ENCODE data around the gene KRT86. TPM values are rescaled to one million over a fixed set of nuclear protein-coding genes. Genes with fewer than 3 reads are reported as not detected.
"Not testable (repeated sequence)": the region's sequence is repeated elsewhere in the genome, so short reads cannot be mapped to it uniquely, and the experiment has no call there.

Gene KRT86
- total RNA-seq, 1 experiment from 2014 or later = 8.7 TPM

DNA sequence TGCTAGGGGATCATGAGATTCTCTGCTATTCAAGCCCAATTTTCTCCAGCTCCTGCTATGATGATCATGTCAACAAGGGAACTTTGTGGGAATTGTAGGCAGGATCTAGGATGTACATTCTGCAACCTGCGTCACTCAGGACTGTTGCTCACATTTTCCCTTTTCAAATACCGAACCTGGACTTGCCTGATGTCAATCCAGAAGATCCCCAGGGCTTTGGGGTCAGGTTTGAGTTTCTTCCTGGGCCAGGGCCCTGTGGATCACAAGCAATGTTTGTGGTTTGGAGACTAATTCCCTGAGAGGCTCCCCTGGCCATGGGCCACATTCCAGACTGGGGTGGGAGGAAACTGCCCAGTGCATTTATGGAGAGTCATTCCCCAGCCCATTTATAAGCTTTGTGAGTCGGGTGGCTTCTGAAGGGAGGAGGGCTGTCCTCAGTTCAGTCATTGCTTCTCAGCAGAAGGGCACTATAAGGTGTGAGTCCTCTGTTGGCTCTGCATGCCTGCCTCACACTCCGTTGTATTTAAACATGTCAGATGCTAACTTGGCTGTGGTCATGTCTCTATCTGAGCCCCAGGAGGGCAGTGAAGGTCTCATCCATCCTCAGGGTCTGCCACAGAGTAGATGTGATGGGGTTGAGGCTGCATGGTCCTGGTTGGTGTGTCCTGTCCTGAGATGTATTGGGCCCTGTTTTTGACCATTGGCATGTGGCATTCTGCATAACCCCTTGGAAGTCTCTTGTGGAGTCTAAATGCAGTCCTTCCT is 6.5 kb downstream of the KRT86 start:
- peak; percentile 99 for DNase-seq (ENCODE audit: low read depth)
- in situ Hi-C loops (cut with HindIII; ENCODE audit: low pct_unique_long_range_greater_than_20kb, low sequenced_read_pairs) = loop anchor here (5.0 kb wide), 1 partner anchor 64 kb away; no protein-coding TSS in a partner anchor

DNA sequence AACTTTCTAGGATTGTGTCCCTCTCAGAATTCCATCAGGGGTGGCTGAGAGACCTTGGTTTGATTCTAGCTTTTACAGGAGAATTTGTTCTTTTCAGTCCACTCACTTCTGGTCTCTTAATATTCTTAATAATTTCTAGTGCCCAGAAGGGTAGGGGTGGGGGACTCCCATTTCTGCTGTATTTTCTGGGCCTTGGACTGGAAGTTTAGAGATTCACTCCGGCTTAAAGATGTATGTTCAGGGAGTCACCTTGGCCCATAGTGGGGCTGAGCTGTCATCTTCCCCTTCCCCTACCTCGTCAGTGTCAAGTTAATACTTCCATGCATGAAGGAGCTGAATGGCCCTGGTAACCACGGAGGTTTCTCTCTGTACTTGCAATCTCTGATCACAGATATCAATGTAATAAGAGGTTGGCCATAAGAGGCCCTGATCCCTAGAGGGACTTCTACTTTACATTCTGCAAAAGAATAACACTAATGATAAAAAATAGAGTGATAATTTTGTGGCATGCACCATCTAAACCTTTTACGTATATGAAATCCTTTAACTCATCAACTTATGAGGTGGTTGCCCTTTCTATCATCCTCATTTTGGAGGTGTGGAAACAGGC is 10.2 kb downstream of the KRT86 start:
- in situ Hi-C loops (cut with HindIII; ENCODE audit: low pct_unique_long_range_greater_than_20kb, low sequenced_read_pairs) = loop anchor here (5.0 kb wide), 1 partner anchor 67 kb away; no protein-coding TSS in a partner anchor
- no peak for DNase-seq (ENCODE audit: low read depth)

GRCh38 chr12:52285172-52285745 is 10.8 kb downstream of the KRT86 start:
- peak; percentile 48 for DNase-seq (ENCODE audit: low read depth)
- in situ Hi-C loops (cut with HindIII; ENCODE audit: low pct_unique_long_range_greater_than_20kb, low sequenced_read_pairs) = no loop called here

GRCh38 chr12:52285851-52286530 is 11.5 kb downstream of the KRT86 start:
- no peak for DNase-seq (ENCODE audit: low read depth)
- in situ Hi-C loops (cut with HindIII; ENCODE audit: low pct_unique_long_range_greater_than_20kb, low sequenced_read_pairs) = no loop called here

- DNase-seq (ENCODE audit: low read depth); in situ Hi-C loops (cut with HindIII; ENCODE audit: low pct_unique_long_range_greater_than_20kb, low sequenced_read_pairs): not testable (repeated sequence)
Observed at GRCh38 chr12:52286857-52287785, 12.7 kb downstream of the KRT86 start.

- DNase-seq (ENCODE audit: low read depth); in situ Hi-C loops (cut with HindIII; ENCODE audit: low pct_unique_long_range_greater_than_20kb, low sequenced_read_pairs): not testable (repeated sequence)
Observed at GRCh38 chr12:52287816-52288805, 13.7 kb downstream of the KRT86 start.

DNA sequence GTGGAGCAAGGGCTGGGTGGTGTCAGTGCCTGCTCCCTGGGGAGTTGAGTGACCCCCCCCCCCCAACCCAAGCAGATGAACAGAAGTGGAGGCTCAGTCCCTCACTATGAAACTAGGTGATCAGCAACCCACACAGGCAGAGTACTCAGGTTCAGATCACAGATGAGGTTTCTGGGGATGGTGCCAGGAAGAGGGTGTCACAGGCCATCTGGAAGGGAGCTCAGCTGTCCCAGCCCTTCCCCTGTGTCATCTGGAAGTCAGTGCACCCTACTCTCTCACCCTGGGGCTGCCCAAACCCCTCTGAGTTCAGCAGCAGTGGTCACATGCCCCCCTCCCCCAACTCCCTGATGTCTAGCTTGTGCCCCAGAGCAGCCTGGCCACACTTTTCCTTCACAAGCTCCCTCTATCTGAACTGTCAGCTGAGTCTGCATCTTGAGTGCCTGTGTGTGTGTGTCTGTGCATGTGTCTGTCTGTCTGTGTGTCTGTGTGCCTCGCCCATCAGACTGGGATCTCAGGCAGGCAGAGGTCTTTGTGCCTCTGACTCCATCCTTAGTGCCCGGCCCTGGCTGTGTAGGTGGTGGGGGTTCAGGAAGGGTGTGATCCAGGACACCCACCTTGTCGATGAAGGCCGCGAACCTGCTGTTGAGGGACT is 16.2 kb downstream of the KRT86 start:
- DNase-seq (ENCODE audit: low read depth); in situ Hi-C loops (cut with HindIII; ENCODE audit: low pct_unique_long_range_greater_than_20kb, low sequenced_read_pairs): not testable (repeated sequence)

DNA sequence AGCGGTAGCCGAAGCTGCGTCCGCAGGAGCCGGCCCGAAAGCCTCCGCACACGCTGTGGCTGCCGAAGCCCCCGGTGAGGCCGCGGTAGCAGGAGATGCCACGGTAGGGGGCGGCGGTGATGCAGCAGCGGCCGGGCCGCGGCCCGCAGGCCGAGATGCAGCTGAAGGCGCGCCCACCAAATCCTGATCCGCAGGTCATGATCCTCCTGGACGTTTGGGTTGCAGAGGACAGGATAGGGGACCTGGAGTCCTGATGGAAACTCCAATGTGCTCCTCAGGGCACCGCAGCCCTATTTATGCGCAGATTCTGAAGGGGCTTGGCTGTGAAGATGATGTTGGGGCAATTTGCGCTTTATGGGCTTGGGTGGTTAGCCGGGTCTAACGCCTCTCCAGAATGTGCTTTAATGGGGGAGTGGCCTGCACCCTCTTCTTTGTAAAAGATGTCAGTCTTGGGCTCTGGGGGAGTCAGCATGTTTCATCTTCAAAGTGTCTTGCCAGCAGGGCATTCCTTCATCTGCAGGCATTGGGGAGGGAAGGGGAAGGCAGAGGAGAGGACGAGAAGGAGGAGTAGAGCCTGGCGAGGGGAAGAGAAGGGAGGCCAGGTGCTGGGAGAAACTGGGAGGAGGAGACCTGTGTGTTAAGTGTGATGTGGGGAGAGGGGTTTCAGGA is 17.0 kb downstream of the KRT86 start, which contains the start of gene KRT81:
Gene KRT81, minus strand, starts transcription at position 268 of the 669 bp plus-strand sequence. Its CDS starts 69 bp downstream, at position 199.
- in situ Hi-C loops (cut with HindIII; ENCODE audit: low pct_unique_long_range_greater_than_20kb, low sequenced_read_pairs) = no loop called here
- DNase-seq (ENCODE audit: low read depth) = no peak

DNA sequence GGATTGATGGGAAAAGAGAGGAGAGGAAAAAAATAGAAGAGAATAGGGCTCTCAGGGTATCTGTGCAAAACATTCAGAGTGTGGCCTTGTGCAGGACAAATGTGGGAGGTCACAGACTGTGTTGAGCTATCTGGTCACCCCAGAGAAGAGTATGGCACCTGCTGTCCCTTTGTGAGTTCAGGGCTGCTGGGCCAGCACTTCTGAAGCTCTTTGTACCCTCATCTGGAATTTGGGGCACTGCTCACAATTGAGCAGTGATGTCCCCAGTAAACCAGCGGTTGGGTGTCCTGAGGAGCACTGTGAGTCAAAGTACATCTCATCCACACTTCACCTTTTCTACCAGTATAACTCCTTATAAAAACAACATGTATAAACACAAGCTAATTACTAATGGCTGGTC is 19.5 kb downstream of the KRT86 start:
- no peak for DNase-seq (ENCODE audit: low read depth)
- in situ Hi-C loops (cut with HindIII; ENCODE audit: low pct_unique_long_range_greater_than_20kb, low sequenced_read_pairs) = no loop called here

DNA sequence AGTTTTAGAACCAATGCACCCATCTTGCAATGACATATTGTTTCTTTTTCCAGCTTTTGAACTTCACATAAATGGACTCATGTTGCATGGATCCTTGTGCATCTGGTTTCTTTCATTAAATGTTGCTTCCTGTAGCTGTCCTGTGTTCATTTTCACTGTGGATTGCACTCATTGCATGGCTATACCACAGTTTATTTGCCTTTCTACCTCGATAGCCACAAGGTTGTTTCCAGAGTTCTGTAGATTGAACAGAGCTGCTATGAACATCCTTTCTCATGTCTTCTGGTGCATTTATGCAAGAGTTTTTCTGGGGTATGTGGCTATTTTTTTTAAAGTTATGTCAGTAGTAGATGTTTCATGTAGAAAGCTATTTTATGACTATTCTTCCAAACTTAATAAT is 20.4 kb downstream of the KRT86 start:
- in situ Hi-C loops (cut with HindIII; ENCODE audit: low pct_unique_long_range_greater_than_20kb, low sequenced_read_pairs) = no loop called here
- no peak for DNase-seq (ENCODE audit: low read depth)

DNA sequence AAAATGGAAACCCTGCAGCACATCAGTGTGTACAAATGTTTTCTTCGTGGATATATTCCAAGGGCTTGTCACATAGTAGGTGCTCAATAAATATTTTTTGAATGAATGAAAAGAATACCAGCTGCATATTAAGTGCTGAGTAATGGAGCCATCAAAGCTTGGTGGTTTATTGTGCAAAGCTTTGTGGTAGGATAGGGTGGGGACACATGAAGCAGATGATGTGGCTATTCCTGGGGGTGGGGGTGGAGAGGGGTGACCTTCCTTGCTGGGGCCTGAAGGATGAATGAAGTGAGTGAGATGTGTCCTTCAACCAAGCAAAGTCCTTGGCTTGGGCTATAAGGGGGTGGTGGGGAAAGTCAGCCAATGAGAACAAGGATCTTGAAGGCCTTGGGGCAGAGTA is 21.2 kb downstream of the KRT86 start:
- no peak for DNase-seq (ENCODE audit: low read depth)
- in situ Hi-C loops (cut with HindIII; ENCODE audit: low pct_unique_long_range_greater_than_20kb, low sequenced_read_pairs) = no loop called here

DNA sequence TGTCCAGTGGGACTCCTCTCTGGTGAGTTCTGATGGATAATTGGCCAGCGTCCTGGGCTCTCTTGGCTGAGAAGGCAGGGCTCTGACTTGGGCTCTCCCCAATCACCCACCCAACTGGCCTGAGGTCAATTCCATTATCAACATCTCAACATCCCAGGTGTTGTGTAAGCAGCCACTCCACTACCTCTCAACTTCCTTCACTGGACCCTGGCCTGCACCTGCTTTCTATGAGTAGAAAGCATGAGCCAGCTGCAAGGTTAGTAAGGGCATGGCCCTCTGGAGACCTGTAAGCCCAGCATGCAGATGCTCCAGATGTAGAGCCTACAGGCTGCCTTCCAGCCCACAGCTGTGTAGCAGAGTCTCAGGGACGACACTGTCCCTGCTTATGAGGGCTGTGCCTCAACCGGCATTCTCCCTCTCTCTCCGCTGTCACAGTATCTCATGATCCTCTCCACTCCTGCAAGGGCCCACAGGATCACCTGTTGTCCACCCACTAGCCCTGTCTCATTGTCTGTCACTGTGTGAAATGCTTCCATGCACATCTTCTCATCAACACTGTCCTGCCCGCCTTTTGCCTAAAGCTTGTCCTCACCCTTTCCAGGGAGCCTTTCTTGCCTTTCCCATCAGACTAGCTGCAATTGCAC is 22.2 kb downstream of the KRT86 start:
- in situ Hi-C loops (cut with HindIII; ENCODE audit: low pct_unique_long_range_greater_than_20kb, low sequenced_read_pairs) = no loop called here
- no peak for DNase-seq (ENCODE audit: low read depth)

GRCh38 chr12:52298677-52299190 is 24.3 kb downstream of the KRT86 start:
- DNase-seq (ENCODE audit: low read depth) = no peak
- in situ Hi-C loops (cut with HindIII; ENCODE audit: low pct_unique_long_range_greater_than_20kb, low sequenced_read_pairs) = no loop called here

DNA sequence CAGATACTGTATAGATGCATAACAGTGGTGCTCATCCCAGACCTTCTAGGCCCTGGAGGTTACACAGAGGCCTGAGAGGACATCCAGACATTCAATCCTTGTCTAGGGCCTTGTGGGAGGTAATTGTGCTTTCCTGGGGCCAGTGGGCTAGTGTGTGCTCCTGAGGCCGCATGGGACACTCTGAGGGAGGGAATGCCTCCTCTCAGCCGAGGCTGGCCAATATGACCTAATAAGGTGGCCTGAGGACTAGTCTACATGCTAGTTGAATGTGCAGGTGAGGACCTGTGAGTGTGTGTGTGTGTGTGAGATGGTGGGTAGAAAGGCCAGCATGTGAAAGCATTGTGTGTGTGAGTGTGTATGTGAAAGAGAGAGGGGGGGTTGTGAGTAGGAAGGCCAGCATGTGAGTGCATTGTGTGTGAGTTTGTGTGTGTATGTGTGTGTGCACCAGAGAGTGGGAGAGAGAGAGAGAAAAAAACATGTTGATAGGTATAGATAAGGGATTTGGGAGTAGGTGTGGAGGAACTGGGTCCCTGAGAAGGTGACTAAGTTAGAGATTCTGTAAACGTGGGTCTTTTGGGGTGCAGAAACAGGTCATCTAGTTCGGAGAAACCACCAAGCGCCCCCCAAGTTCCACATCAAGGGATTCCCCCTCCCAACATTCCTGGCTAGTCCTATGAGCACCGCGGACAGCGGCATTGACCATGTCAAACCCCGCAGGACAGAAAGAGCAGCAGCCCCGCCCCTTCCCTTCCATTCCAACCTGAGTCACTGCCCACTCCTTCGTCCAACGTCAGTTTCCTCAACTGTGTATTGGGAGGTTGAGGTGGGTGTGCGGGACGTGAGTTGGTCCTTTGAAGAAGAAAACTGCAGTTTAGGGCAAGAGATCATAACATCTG is 26.6 kb downstream of the KRT86 start:
- in situ Hi-C loops (cut with HindIII; ENCODE audit: low pct_unique_long_range_greater_than_20kb, low sequenced_read_pairs) = no loop called here
- DNase-seq (ENCODE audit: low read depth) = no peak

Measured in Caki2 (cell line).